ENCODE results near the gene DHRSX.

GRCh38 chrX:2425286-2426071, 75.3 kb downstream of the DHRSX start:
- TF ChIP-seq CTCF (IDR thresholded peaks at IDR 0.05) (no peak), POLR2A (IDR thresholded peaks at IDR 0.05) (no peak)

Data from thyroid gland (tissue), 4 donors.